Endothelial cell of umbilical vein (primary cell): ENCODE data around the gene RO60.

ENCODE experiments used
- EZH2 ChIP-seq: IDR thresholded peaks from 2 replicates; pipeline ENCODE4 v1.6.1; 2012; ENCODE audit warnings: borderline replicate concordance, low read depth, mild to moderate bottlenecking, moderate library complexity, low read length, inconsistent platforms; ENCODE audit not compliant: severe bottlenecking
- JUN ChIP-seq: IDR thresholded peaks from 2 replicates; pipeline ENCODE4 v1.6.1; 2011; ENCODE audit warnings: borderline replicate concordance, low read depth; ENCODE audit not compliant: insufficient read length, insufficient read depth
- POLR2A ChIP-seq: IDR thresholded peaks from 2 replicates; pipeline ENCODE4 v1.6.1; 2012; ENCODE audit warnings: low read depth, mild to moderate bottlenecking, control low read depth, low read length
- POLR2AphosphoS5 ChIP-seq: IDR thresholded peaks from 2 replicates; pipeline ENCODE4 v1.6.1; 2012; ENCODE audit warnings: low read depth, mild to moderate bottlenecking, control low read depth, low read length, moderate library complexity; ENCODE audit not compliant: insufficient read depth
- TF ChIP-seq, protein P1 (sequence below), 2 donors: IDR thresholded peaks; 1 replicate in 1 of 2; 2 replicates in 1 of 2; pipeline ENCODE4 v1.5.1; 2011; ENCODE audit warnings: low read length in 2 of 2, mild to moderate bottlenecking in 2 of 2, moderate library complexity in 2 of 2, control low read depth in 1 of 2, inconsistent platforms in 1 of 2, low read depth in 1 of 2; ENCODE audit not compliant: insufficient read depth in 1 of 2; ENCODE audit errors: extremely low read depth in 1 of 2
- TF ChIP-seq, protein P2 (sequence below): IDR thresholded peaks from 2 replicates; pipeline ENCODE4 v1.6.1; 2011; ENCODE audit not compliant: insufficient read depth, insufficient read length

DNA sequence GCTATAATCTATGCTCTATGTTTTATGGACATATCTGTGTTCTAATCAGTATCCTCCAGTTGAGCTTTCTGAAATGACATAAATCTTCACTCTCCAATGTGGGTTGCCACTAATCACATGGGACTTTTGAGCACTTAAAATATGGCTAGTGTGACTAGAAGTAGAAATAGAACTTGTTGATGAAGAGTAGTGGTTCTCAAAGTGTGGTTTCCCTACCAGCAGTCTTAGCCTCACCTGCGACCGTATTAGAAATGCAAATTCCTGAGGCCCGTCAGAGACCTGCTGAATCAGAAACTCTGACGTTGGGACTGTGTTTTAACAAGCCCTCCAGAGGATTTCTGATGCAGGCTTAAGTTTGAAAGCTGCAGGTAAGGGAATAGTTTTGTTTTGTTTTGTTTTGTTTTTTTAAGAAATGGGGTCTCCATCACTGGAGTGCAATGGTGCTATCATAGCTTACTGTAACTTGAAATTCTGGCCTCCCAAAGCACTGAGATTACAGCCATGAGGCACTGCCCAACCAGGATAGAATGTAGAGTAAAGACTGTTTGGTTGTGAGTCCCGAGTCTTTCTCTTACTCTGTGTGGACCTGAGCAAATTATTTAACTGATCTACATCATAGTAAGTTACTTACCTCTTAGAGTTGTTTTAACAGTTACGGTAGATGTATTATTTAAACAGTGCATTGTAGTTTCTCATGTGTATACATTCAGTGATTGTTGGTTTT, 24.1 kb downstream of the RO60 start:
- TF ChIP-seq POLR2AphosphoS5 (no peak), POLR2A (no peak), EZH2 (no peak), JUN (no peak)
- TF ChIP-seq, protein P1, sequence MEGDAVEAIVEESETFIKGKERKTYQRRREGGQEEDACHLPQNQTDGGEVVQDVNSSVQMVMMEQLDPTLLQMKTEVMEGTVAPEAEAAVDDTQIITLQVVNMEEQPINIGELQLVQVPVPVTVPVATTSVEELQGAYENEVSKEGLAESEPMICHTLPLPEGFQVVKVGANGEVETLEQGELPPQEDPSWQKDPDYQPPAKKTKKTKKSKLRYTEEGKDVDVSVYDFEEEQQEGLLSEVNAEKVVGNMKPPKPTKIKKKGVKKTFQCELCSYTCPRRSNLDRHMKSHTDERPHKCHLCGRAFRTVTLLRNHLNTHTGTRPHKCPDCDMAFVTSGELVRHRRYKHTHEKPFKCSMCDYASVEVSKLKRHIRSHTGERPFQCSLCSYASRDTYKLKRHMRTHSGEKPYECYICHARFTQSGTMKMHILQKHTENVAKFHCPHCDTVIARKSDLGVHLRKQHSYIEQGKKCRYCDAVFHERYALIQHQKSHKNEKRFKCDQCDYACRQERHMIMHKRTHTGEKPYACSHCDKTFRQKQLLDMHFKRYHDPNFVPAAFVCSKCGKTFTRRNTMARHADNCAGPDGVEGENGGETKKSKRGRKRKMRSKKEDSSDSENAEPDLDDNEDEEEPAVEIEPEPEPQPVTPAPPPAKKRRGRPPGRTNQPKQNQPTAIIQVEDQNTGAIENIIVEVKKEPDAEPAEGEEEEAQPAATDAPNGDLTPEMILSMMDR (IDR thresholded peaks at IDR 0.05; ENCODE audit: extremely low read depth in 1 of 2, insufficient read depth in 1 of 2, low read depth in 1 of 2, low read length in 2 of 2): no peak
- TF ChIP-seq, protein P2, sequence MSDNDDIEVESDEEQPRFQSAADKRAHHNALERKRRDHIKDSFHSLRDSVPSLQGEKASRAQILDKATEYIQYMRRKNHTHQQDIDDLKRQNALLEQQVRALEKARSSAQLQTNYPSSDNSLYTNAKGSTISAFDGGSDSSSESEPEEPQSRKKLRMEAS: no peak
